Mesendoderm (in vitro differentiated cells): ENCODE results near the gene ZDHHC8.

Source experiments
- DNase-seq: peaks from one replicate; pipeline ENCODE4 v3.0.0; 2013
- H2AK5ac ChIP-seq: 2 replicates; pipeline ENCODE4 v1.6.1; 2013; ENCODE audit warnings: low read length, inconsistent platforms
- H2BK120ac ChIP-seq: 2 replicates; pipeline ENCODE4 v1.6.1; 2013; ENCODE audit warnings: low read depth, mild to moderate bottlenecking, low read length, moderate library complexity, mixed read lengths
- H2BK15ac ChIP-seq: replicated peaks from 2 replicates; pipeline ENCODE4 v1.6.1; 2013; ENCODE audit warnings: low read depth, mild to moderate bottlenecking, moderate library complexity
- H2BK5ac ChIP-seq: 2 replicates; pipeline ENCODE4 v1.6.1; 2013; ENCODE audit warnings: low read length, inconsistent platforms
- H3K18ac ChIP-seq: 2 replicates; pipeline ENCODE4 v1.6.1; 2013; ENCODE audit warnings: mild to moderate bottlenecking, low read length, mixed read lengths
- H3K23ac ChIP-seq: one replicate; pipeline ENCODE4 v1.6.1; 2013; ENCODE audit warnings: low read length
- H3K27ac ChIP-seq: 2 replicates; pipeline ENCODE4 v1.5.1; 2013; ENCODE audit warnings: low read depth, mild to moderate bottlenecking, inconsistent platforms, low read length, moderate library complexity
- H3K27me3 ChIP-seq: 2 replicates; pipeline ENCODE4 v1.6.1; 2013; ENCODE audit warnings: low read length, control low read depth, mild to moderate bottlenecking, inconsistent platforms; ENCODE audit not compliant: insufficient read depth, poor library complexity
- H3K36me3 ChIP-seq: 2 replicates; pipeline ENCODE4 v1.6.1; 2013; ENCODE audit warnings: low read length, inconsistent platforms; ENCODE audit not compliant: control insufficient read depth, insufficient read depth
- H3K4ac ChIP-seq: one replicate; pipeline ENCODE4 v1.6.1; 2013; ENCODE audit warnings: low read depth, mild to moderate bottlenecking, low read length, moderate library complexity
- H3K4me1 ChIP-seq: 2 replicates; pipeline ENCODE4 v1.6.1; 2013; ENCODE audit warnings: low read depth, low read length, inconsistent platforms; ENCODE audit not compliant: control insufficient read depth
- H3K4me2 ChIP-seq: 2 replicates; pipeline ENCODE4 v1.6.1; 2013; ENCODE audit warnings: low read length
- H3K4me3 ChIP-seq: 2 replicates; pipeline ENCODE4 v1.5.1; 2013; ENCODE audit warnings: mild to moderate bottlenecking, low read length
- H3K56ac ChIP-seq: one replicate; pipeline ENCODE4 v1.6.1; 2013; ENCODE audit warnings: low read length
- H3K79me1 ChIP-seq: 2 replicates; pipeline ENCODE4 v1.6.1; 2013; ENCODE audit warnings: low read length, inconsistent platforms
- H3K79me2 ChIP-seq: 2 replicates; pipeline ENCODE4 v1.6.1; 2013; ENCODE audit warnings: mild to moderate bottlenecking, low read length; ENCODE audit not compliant: control insufficient read depth, insufficient read depth
- H3K9ac ChIP-seq: 2 replicates; pipeline ENCODE4 v1.6.1; 2013; ENCODE audit warnings: low read length, inconsistent platforms
- H4K5ac ChIP-seq: one replicate; pipeline ENCODE4 v1.6.1; 2013; ENCODE audit warnings: low read length
- H4K8ac ChIP-seq: one replicate; pipeline ENCODE4 v1.6.1; 2013; ENCODE audit warnings: low read depth, mild to moderate bottlenecking, control low read depth, low read length, moderate library complexity
- WGBS: extraction: QIAGEN DNeasy Blood & Tissue Kit; methylation state at CpG from one replicate; pipeline ENCODE4 v1.1.7; 2013; ENCODE audit warnings: low lambda C conversion rate, missing lambda C conversion rate; ENCODE audit not compliant: insufficient coverage; ENCODE audit errors: extremely low coverage; 5-methylcytosine and 5-hydroxymethylcytosine counted together

ZDHHC8 gene

GRCh38 chr22:20191000-20191515 lies 59.5 kb downstream of the ZDHHC8 start:
- H3K79me2 ChIP-seq = no peaks in the 10 kb centered on the region
- no peaks in the 10 kb centered on the region for H3K27me3 ChIP-seq
- no peak overlapping the region for H3K27ac ChIP-seq
- H3K4me3 ChIP-seq = no peak overlapping the region
- no peak overlapping the region for H4K5ac ChIP-seq
- H2BK5ac ChIP-seq = no peak overlapping the region
- H2AK5ac ChIP-seq = no peak overlapping the region
- no peaks in the 10 kb centered on the region for H3K79me1 ChIP-seq
- no peak overlapping the region for H3K18ac ChIP-seq
- H4K8ac ChIP-seq = no peak overlapping the region
- no peak overlapping the region for H3K23ac ChIP-seq
- no peak overlapping the region for H3K9ac ChIP-seq
- H2BK120ac ChIP-seq = no peak overlapping the region
- H3K56ac ChIP-seq = no peak overlapping the region
- no peak overlapping the region for H2BK15ac ChIP-seq
- H3K36me3 ChIP-seq = no peaks in the 10 kb centered on the region
- DNase-seq = no peak
- WGBS = no CpG with 5 or more reads among the region's 10 CpGs
- no peak overlapping the region for H3K4ac ChIP-seq
- H3K4me2 ChIP-seq = no peak overlapping the region
- no peaks in the 10 kb centered on the region for H3K4me1 ChIP-seq

DNA sequence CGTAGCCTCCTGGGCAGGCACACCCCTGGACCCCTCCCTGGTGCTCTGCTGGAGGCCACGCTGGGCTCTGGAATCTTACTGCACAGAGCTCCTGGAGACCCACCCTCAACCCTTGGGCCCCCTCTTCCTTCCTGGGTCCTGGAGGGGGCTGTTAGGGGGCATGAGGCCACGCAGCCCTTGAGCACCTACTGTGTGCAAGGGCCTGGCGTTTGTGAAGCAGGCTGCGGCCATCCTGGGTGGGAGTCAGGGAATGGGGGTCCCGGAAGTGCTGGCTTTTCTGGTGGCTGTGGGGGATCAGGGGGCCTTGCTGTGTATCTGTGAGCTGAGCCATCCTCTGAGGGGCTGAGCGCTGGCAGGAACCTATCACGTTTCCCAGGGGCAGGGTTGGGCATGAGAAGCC lies 60.2 kb downstream of the ZDHHC8 start:
- no peak overlapping the region for H3K9ac ChIP-seq
- no CpG with 5 or more reads among the region's 8 CpGs for WGBS
- H3K56ac ChIP-seq = no peak overlapping the region
- H3K23ac ChIP-seq = no peak overlapping the region
- no peak overlapping the region for H3K4me3 ChIP-seq
- no peak for DNase-seq
- H3K79me1 ChIP-seq = no peaks in the 10 kb centered on the region
- H4K8ac ChIP-seq = no peak overlapping the region
- no peaks in the 10 kb centered on the region for H3K36me3 ChIP-seq
- no peak overlapping the region for H3K27ac ChIP-seq
- no peak overlapping the region for H2AK5ac ChIP-seq
- H3K4me1 ChIP-seq = no peaks in the 10 kb centered on the region
- H2BK5ac ChIP-seq = no peak overlapping the region
- no peak overlapping the region for H3K4ac ChIP-seq
- H3K4me2 ChIP-seq = no peak overlapping the region
- no peaks in the 10 kb centered on the region for H3K27me3 ChIP-seq
- no peak overlapping the region for H3K18ac ChIP-seq
- H3K79me2 ChIP-seq = no peaks in the 10 kb centered on the region
- H2BK120ac ChIP-seq = no peak overlapping the region
- no peak overlapping the region for H4K5ac ChIP-seq
- H2BK15ac ChIP-seq = no peak overlapping the region

DNA sequence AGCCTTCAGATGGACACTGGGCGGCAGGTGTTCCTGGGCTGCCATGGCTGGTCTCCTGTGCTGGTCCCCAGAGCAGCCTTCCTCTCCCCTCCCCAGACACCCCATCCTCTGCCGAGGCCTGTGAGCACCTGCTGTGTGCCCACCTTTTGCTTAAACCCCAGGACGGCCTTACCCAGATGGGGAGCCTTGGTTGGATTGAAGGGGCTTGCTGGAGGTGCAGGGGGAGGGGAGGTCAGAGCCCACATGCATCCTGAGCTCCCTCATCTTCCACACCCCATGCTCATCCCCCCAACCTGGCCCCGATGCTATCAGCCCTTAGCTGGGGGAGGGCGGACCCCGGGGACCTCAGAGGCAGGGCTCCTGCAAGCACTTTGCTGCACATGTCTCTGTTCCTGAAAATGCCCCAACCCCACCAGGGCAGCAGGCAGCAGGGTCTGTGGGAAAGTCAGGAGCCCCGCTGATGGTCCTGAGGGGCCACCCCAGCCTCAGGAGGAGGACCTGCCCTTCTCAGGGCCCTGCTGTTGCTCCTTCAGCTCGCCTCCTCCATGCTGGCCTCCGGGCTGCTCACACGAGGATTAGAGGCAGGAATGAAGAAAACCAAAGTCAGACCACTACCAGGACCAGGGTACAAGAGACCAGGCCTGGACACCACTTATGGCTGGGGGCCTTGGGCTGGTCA lies 60.8 kb downstream of the ZDHHC8 start:
- no peaks in the 10 kb centered on the region for H3K79me1 ChIP-seq
- no peaks in the 10 kb centered on the region for H3K36me3 ChIP-seq
- H4K5ac ChIP-seq = no peak overlapping the region
- no peak overlapping the region for H3K4me3 ChIP-seq
- DNase-seq = no peak
- H2BK120ac ChIP-seq = no peak overlapping the region
- H3K9ac ChIP-seq = no peak overlapping the region
- H3K56ac ChIP-seq = no peak overlapping the region
- no CpG with 5 or more reads among the region's 10 CpGs for WGBS
- no peak overlapping the region for H3K18ac ChIP-seq
- no peaks in the 10 kb centered on the region for H3K79me2 ChIP-seq
- H2BK5ac ChIP-seq = no peak overlapping the region
- no peaks in the 10 kb centered on the region for H3K27me3 ChIP-seq
- no peak overlapping the region for H2BK15ac ChIP-seq
- H4K8ac ChIP-seq = no peak overlapping the region
- no peak overlapping the region for H2AK5ac ChIP-seq
- H3K4ac ChIP-seq = no peak overlapping the region
- no peaks in the 10 kb centered on the region for H3K4me1 ChIP-seq
- no peak overlapping the region for H3K23ac ChIP-seq
- no peak overlapping the region for H3K4me2 ChIP-seq
- no peak overlapping the region for H3K27ac ChIP-seq

GRCh38 chr22:20192972-20193760 lies 61.6 kb downstream of the ZDHHC8 start:
- Histone ChIP-seq H2BK15ac (no peak overlapping the region), H2AK5ac (no peak overlapping the region), H3K79me1 (no peaks in the 10 kb centered on the region)

GRCh38 chr22:20193761-20194494 lies 62.3 kb downstream of the ZDHHC8 start:
- no peak overlapping the region for H3K27ac ChIP-seq
- H3K79me2 ChIP-seq = no peaks in the 10 kb centered on the region
- no peak overlapping the region for H3K4me3 ChIP-seq
- H3K4ac ChIP-seq = no peak overlapping the region
- no peak for DNase-seq
- no peak overlapping the region for H3K23ac ChIP-seq
- H3K9ac ChIP-seq = no peak overlapping the region
- H3K56ac ChIP-seq = no peak overlapping the region
- no peak overlapping the region for H2BK120ac ChIP-seq
- no CpG with 5 or more reads among the region's 17 CpGs for WGBS
- H3K18ac ChIP-seq = no peak overlapping the region
- no peak overlapping the region for H3K4me2 ChIP-seq
- H3K36me3 ChIP-seq = no peaks in the 10 kb centered on the region
- no peak overlapping the region for H2BK15ac ChIP-seq
- no peak overlapping the region for H4K5ac ChIP-seq
- H3K79me1 ChIP-seq = no peaks in the 10 kb centered on the region
- no peaks in the 10 kb centered on the region for H3K27me3 ChIP-seq
- H2AK5ac ChIP-seq = no peak overlapping the region
- no peak overlapping the region for H2BK5ac ChIP-seq
- no peaks in the 10 kb centered on the region for H3K4me1 ChIP-seq
- no peak overlapping the region for H4K8ac ChIP-seq

More at GRCh38 chr22:20192972-20193760, 61.6 kb downstream of the ZDHHC8 start:
- no peak overlapping the region for H3K23ac ChIP-seq
- H2BK5ac ChIP-seq = no peak overlapping the region
- H3K4me3 ChIP-seq = no peak overlapping the region
- no peaks in the 10 kb centered on the region for H3K79me2 ChIP-seq
- no CpG with 5 or more reads among the region's 20 CpGs for WGBS
- H3K56ac ChIP-seq = no peak overlapping the region
- no peak overlapping the region for H3K9ac ChIP-seq
- H2BK120ac ChIP-seq = no peak overlapping the region
- H3K36me3 ChIP-seq = no peaks in the 10 kb centered on the region
- no peaks in the 10 kb centered on the region for H3K4me1 ChIP-seq
- no peak for DNase-seq
- no peak overlapping the region for H3K18ac ChIP-seq
- no peak overlapping the region for H4K5ac ChIP-seq
- H3K27me3 ChIP-seq = no peaks in the 10 kb centered on the region
- no peak overlapping the region for H3K4ac ChIP-seq
- H4K8ac ChIP-seq = no peak overlapping the region
- H3K4me2 ChIP-seq = no peak overlapping the region
- H3K27ac ChIP-seq = no peak overlapping the region
